ENCODE measurements around the gene CHM. TPM values are rescaled to one million over a fixed set of nuclear protein-coding genes. Genes with fewer than 3 reads are reported as not detected.
A peak's percentile ranks its signal among the peaks of the same experiment; 100 is the strongest.
"Not testable (repeated sequence)": the region's sequence is repeated elsewhere in the genome, so short reads cannot be mapped to it uniquely, and the experiment has no call there.

The CHM gene
- total and polyA plus RNA-seq, 7 donors, result 8.2 to 15.5 (median 13.1) TPM

DNA sequence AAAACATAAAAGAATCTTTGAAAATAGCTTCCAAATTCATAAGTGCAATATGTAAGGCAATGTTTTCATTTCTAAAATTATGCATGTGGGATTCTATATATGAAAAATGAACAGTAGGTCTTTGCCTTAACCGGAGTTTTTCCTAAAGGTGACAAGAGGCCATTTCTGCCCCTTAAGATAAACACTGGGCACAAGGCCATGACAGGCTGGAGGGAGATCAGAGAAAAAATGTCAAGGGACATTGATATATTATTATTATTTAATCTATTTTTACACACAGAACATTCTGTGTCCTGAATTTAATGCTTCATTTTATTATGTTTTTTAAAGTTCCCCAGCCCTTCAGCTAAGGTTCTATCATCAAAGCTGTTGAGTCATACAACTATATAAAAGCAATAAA lies 118.8 kb downstream of the CHM start:
- Histone ChIP-seq H3K4me1 (peaks cover 9% of the 10 kb centered on the region), H3K27ac (no peak overlapping the region), H3K27me3 (ENCODE audit: insufficient read depth in 3 of 3, low read length in 2 of 3) (no peaks in the 10 kb centered on the region), H3K4me3 (no peak overlapping the region), H3K36me3 (ENCODE audit: insufficient read depth in 1 of 2, low read depth in 1 of 2) (no peaks in the 10 kb centered on the region), H3K9me3 (no peaks in the 10 kb centered on the region)
- no peak for ATAC-seq
- DNase-seq, result no peak
- TF ChIP-seq CTCF (IDR thresholded peaks at IDR 0.05), result no peak
- WGBS, 3 donors, result 27 to 69% (median 41%) methylated on average over 1 of the region's 1 CpG
- intact Hi-C loops (cut with DNase I), result no loop called here

DNA sequence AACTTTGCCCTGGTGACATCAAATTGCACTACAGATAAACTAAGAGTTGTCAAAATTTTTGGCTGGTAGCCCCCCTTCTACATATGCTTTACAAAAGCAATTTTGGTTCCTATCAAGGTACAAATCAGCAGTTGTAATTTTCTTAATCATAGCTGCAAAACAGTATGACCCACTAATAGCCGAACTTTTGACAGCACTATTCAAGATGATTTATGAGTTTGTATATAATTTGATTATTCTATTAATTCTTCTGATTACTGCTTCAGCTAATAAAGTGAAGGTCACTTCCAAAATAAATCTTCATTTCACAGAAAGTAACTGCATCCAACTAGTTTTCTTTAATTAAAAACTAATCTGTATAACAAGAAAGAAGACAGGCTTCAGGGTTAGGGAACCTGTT lies 119.6 kb downstream of the CHM start:
- Histone ChIP-seq H3K27ac (no peak overlapping the region), H3K4me3 (no peak overlapping the region), H3K36me3 (ENCODE audit: insufficient read depth in 1 of 2, low read depth in 1 of 2) (no peaks in the 10 kb centered on the region), H3K27me3 (ENCODE audit: insufficient read depth in 3 of 3, low read length in 2 of 3) (no peaks in the 10 kb centered on the region), H3K9me3 (no peaks in the 10 kb centered on the region), H3K4me1 (peaks cover 9% of the 10 kb centered on the region)
- ATAC-seq (no peak), DNase-seq (no peak)
- intact Hi-C loops (cut with DNase I), result no loop called here
- 61 to 65% (median 63%) methylated on average over 1 of the region's 1 CpG for WGBS, 3 donors
- no peak for TF ChIP-seq CTCF (IDR thresholded peaks at IDR 0.05)

- Histone ChIP-seq H3K9me3 (no peaks in the 10 kb centered on the region), H3K27me3 (ENCODE audit: insufficient read depth in 3 of 3, low read length in 2 of 3) (no peaks in the 10 kb centered on the region), H3K4me1 (peaks cover 2% of the 10 kb centered on the region), H3K36me3 (ENCODE audit: insufficient read depth in 1 of 2, low read depth in 1 of 2) (no peaks in the 10 kb centered on the region), H3K4me3 (no peak overlapping the region), H3K27ac (no peak overlapping the region)
- intact Hi-C loops (cut with DNase I), result no loop called here
- WGBS, 3 donors, result 73 to 74% (median 74%) methylated on average over 3 of the region's 3 CpGs
- no peak for TF ChIP-seq CTCF (IDR thresholded peaks at IDR 0.05)
- peak in 3 of 4 donors; percentile 73 to 76 (median 74) for ATAC-seq
- no peak for DNase-seq
Measured at GRCh38 chrX:85922821-85923220, 124.5 kb downstream of the CHM start.

- H3K4me1 ChIP-seq; intact Hi-C loops (cut with DNase I); DNase-seq; H3K4me3 ChIP-seq; H3K9me3 ChIP-seq; H3K36me3 ChIP-seq (ENCODE audit: insufficient read depth in 1 of 2, low read depth in 1 of 2); ATAC-seq; H3K27ac ChIP-seq; H3K27me3 ChIP-seq (ENCODE audit: insufficient read depth in 3 of 3, low read length in 2 of 3): not testable (repeated sequence)
- WGBS, 3 donors, result 78 to 96% (median 89%) methylated on average over 2 of the region's 2 CpGs
Measured at GRCh38 chrX:85916656-85917280, 130.6 kb downstream of the CHM start.

GRCh38 chrX:85914431-85914830 lies 132.9 kb downstream of the CHM start:
- intact Hi-C loops (cut with DNase I), result no loop called here
- DNase-seq (no peak), ATAC-seq (no peak)
- Histone ChIP-seq H3K4me1 (peaks cover 5% of the 10 kb centered on the region), H3K27ac (no peak overlapping the region), H3K9me3 (no peaks in the 10 kb centered on the region), H3K27me3 (ENCODE audit: insufficient read depth in 3 of 3, low read length in 2 of 3) (no peaks in the 10 kb centered on the region), H3K36me3 (ENCODE audit: insufficient read depth in 1 of 2, low read depth in 1 of 2) (no peaks in the 10 kb centered on the region), H3K4me3 (no peak overlapping the region)
- no peak for TF ChIP-seq CTCF (IDR thresholded peaks at IDR 0.05)
- WGBS, 3 donors, result 83 to 95% (median 92%) methylated on average over 5 to 6 of the region's 6 CpGs

All from psoas muscle (tissue), 8 donors.